Urinary bladder (tissue), 4 donors: ENCODE measurements around the gene OR2V2. TPM values are rescaled to one million over a fixed set of nuclear protein-coding genes. Genes with fewer than 3 reads are reported as not detected.
"Not testable (repeated sequence)": the region's sequence is repeated elsewhere in the genome, so short reads cannot be mapped to it uniquely, and the experiment has no call there.

Source experiments
- DNase-seq: peaks from one replicate; pipeline ENCODE4 v3.0.0-alpha.2; 2015; ENCODE audit errors: extremely low spot score
- H3K27ac ChIP-seq: one replicate; pipeline ENCODE4 v1.5.1; 2013; ENCODE audit warnings: low read depth, mild to moderate bottlenecking, moderate library complexity
- H3K36me3 ChIP-seq: one replicate; pipeline ENCODE4 v1.6.1; 2013; ENCODE audit warnings: mild to moderate bottlenecking, moderate library complexity; ENCODE audit not compliant: insufficient read depth
- H3K4me1 ChIP-seq: one replicate; pipeline ENCODE4 v1.6.1; 2013; ENCODE audit warnings: mild to moderate bottlenecking, moderate library complexity; ENCODE audit not compliant: insufficient read depth
- H3K4me3 ChIP-seq: one replicate; pipeline ENCODE4 v1.5.1; 2013; ENCODE audit warnings: low read depth, low read length
- WGBS: extraction: QIAGEN DNeasy Blood & Tissue Kit; methylation state at CpG from one replicate; pipeline ENCODE4 v1.1.7; 2013; 5-methylcytosine and 5-hydroxymethylcytosine counted together
- polyA plus RNA-seq: library from polyadenylated mRNA; stranded (reverse); fragments of 200-250 nt; gene quantifications from one replicate; pipeline ENCODE4 v1.2.3, GENCODE V29; 2013
- total RNA-seq: library from RNA; depleted of rRNA; stranded (reverse); fragments of >200 nt; gene quantifications from one replicate; pipeline ENCODE4 v1.2.3, GENCODE V29; 2014
- donor health status: healthy with polysubstance abuse.
- donor health status: healthy.

The OR2V2 gene
- total and polyA plus RNA-seq, 2 donors = not detected

DNA sequence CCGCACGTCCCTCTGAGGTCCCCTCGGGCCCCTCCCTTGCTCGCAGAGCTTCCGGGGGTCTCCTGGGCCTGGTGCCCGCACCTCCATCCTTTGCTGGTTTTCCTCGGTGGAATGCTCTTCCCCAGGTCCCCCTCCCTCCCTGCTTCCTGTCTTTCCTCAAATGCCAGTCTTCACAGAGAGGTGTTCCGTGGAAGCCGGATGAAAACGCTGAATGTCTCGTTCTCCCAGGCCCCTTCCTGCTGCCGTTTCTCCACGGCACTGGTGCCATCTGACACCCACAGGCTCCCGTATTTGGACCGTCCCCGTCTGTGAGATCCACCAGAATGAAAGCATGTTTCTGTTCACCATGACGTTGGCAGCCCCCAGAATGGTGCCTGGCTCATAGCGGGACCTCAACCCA is 20.5 kb upstream of the OR2V2 start:
- DNase-seq = no peak
- no peak overlapping the region for H3K4me3 ChIP-seq
- WGBS = 57% methylated on average over 18 of the region's 18 CpGs
- H3K36me3 ChIP-seq = no peaks in the 10 kb centered on the region
- no peaks in the 10 kb centered on the region for H3K4me1 ChIP-seq
- H3K27ac ChIP-seq = no peak overlapping the region

DNA sequence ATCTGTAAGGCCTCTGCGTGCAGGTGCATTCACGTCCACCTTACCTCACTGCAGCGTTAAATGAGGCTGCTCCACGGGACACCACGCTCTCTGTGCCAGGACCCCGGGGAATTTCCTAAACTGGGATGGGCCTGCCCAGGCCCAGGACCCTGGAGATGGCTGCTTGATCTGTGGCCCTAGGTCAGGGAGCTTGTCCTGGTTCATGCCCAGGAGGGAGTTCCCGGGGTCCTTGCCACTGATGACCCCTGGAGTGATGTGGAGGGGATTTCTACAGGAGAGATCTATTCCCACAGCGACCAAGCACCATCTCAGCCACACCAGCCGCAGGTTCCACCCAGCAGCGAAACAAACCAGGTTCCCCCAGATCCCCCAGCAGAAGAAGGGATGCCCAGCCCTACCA is 19.9 kb upstream of the OR2V2 start:
- no peak overlapping the region for H3K4me3 ChIP-seq
- 90% methylated on average over 10 of the region's 10 CpGs for WGBS
- no peak overlapping the region for H3K27ac ChIP-seq
- no peaks in the 10 kb centered on the region for H3K4me1 ChIP-seq
- no peak for DNase-seq
- no peaks in the 10 kb centered on the region for H3K36me3 ChIP-seq

DNA sequence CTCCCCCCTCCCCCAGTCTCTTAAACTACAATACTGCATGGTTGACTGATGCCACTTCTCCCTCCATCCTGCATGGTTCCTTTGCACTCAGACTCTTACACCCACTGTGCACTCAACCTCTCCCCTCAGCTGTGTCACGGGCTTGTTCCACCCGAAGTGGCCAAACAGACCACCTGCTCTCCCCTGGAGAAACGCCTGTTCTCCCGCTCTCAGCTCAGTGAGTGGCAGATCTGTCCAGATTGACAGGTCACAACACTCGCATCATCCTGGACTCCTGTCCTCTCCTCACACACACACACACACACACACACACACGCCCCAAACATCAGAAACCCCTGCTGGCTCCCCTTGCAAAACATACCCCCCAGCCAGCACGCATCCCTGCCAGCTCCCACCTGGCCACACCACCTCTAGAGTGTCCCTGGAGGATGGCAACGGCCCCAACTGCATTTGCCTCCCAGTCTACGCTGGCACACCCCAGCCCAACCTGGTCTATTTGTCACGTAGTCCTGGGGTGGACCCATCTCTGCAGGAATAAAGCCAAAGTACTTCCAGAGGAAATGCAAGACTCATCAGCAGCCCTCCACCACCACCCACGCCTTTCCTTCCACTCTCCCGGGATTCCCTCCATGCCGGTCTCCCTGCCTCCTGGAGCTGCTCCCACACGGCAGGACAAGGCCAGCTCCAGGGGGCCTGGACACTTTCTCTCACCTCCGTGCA is 19.3 kb upstream of the OR2V2 start:
- WGBS = 68% methylated on average over 15 of the region's 15 CpGs
- Histone ChIP-seq H3K4me1 (no peaks in the 10 kb centered on the region), H3K36me3 (no peaks in the 10 kb centered on the region), H3K4me3 (no peak overlapping the region), H3K27ac (no peak overlapping the region)
- DNase-seq = no peak

DNA sequence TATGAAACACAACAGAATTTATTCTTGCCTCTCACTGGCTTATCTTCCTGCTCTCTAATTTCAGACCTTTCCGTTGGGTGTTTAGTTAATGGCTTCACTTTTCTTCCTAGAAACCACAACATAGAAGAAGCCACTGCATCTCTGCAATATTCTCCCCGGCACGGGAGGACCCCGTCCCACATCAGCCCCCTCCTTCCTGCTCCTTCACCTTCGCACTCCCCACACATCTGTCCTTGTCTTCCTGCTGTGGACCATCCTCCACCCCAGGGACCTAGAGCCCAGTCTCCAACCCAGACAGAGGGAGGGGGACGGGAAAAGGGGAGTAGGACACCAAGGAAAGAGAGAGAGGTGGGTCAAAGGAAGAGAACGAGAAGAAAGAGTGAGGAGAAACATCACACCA is 17.8 kb upstream of the OR2V2 start:
- H3K4me1 ChIP-seq = no peaks in the 10 kb centered on the region
- no peak overlapping the region for H3K27ac ChIP-seq
- DNase-seq = no peak
- no peak overlapping the region for H3K4me3 ChIP-seq
- 52% methylated on average over 7 of the region's 7 CpGs for WGBS
- H3K36me3 ChIP-seq = no peaks in the 10 kb centered on the region

DNA sequence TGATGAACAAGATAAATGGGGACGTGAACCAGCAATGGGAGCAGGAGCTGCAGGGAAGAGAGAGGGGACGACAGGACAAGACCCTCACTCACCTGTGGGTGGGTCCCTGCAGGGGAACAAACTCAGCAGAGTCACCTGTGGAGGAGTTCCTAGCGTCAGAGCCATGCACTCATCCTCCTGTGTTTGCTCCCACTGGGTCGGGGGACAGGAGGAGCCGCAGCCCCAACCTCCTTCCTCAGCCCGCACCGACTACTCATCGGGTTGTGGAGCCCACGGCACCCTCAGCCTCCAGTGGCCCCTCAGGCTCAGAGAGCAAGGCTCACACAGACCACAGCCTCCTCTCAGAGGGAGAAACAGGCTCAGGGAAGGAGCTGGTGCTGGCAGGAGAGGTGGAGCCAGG is 17.3 kb upstream of the OR2V2 start:
- not testable (repeated sequence) for DNase-seq, H3K4me1 ChIP-seq, H3K27ac ChIP-seq, H3K36me3 ChIP-seq, H3K4me3 ChIP-seq
- 65% methylated on average over 9 of the region's 9 CpGs for WGBS

DNA sequence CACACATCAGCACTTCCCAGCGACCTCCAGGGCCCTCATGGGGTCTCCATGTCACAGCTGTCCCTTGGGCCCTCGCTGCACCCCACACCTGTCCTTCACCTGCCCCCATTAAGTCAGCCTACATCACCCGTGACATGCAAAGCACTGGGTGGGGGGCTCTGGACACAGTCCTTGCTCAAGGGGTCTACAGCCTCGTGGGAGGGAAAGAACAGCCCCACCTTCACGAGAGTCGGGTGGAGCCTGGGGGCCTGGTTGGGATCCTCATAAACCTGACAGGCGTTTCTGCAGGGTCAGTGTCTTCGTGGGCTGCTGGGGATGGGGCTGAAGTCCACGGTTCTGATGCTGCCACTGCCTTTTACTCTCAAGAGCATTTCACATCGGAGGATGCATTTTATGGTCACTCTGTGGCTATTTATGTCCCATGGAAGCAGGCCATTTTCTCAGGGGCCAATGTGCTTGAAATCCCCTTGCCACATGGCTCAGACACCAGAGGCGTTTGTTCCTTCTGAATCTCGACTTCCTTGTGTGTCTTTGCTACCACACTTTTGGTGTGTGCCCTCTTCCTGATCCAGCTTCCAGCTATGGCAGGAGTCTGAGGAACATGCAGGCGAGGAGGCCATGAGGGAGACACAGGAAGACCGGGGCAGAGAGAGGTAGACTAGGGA is 16.4 kb upstream of the OR2V2 start, which contains the start of gene OR2V1:
Gene OR2V1 (minus strand): TSS at position 338 of the 665 bp plus-strand sequence. CDS start 5,865 bp downstream, outside the sequence.
- H3K4me1 ChIP-seq = no peaks in the 10 kb centered on the region
- H3K4me3 ChIP-seq = no peak within 1 kb of the TSS
- DNase-seq = no peak
- H3K27ac ChIP-seq = no peak within 1 kb of the TSS
- H3K36me3 ChIP-seq = no peaks in the 10 kb centered on the region
- WGBS = 60% methylated on average over 14 of the region's 14 CpGs

DNA sequence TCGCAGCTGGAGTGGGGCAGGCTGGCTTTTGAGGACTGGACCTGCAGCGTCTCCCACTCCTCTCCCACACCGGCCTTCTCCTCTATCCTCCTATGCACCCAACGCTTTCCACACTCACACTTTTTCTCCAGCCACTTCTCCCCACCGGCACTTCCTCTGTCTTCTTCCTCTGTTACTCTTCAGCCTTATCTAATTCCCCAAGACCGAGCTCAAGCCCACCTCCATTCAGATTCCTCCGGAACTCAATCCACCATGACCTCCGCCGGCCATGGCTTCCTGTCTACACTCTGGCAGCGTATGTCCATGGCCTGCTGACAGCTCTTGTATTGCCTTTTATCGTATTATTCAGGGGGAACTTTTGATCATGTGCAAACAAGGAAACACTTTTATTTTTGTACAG is 15.9 kb upstream of the OR2V2 start:
- no peak for DNase-seq
- WGBS = 77% methylated on average over 11 of the region's 11 CpGs

DNA sequence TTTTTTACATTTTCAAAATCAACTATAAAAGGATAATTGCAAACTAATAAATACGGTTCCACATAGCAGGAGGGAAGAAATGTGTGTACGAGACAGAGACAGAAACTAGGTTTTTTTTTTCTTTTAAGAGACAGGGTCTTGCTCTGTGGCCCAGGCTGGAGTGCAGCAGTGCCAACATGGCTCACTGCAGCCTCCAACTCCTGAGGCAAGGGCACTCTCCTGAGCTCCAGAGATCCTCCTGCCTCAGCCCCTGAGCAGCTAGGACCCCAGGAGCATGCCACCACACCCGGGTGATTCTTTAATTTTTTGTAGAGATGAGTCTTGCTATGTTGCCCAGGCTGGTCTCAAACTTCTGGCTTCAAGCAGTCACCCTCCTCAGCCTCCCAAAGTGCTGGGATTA is 14.3 kb upstream of the OR2V2 start:
- WGBS = 80% methylated on average over 3 of the region's 3 CpGs
- H3K27ac ChIP-seq = no peak overlapping the region
- no peak for DNase-seq
- H3K4me1 ChIP-seq = no peaks in the 10 kb centered on the region
- no peak overlapping the region for H3K4me3 ChIP-seq
- no peaks in the 10 kb centered on the region for H3K36me3 ChIP-seq

More for the DNA sequence above, 15.9 kb upstream of the OR2V2 start:
- H3K4me3 ChIP-seq = no peak overlapping the region
- H3K36me3 ChIP-seq = no peaks in the 10 kb centered on the region
- H3K4me1 ChIP-seq = no peaks in the 10 kb centered on the region
- no peak overlapping the region for H3K27ac ChIP-seq

DNA sequence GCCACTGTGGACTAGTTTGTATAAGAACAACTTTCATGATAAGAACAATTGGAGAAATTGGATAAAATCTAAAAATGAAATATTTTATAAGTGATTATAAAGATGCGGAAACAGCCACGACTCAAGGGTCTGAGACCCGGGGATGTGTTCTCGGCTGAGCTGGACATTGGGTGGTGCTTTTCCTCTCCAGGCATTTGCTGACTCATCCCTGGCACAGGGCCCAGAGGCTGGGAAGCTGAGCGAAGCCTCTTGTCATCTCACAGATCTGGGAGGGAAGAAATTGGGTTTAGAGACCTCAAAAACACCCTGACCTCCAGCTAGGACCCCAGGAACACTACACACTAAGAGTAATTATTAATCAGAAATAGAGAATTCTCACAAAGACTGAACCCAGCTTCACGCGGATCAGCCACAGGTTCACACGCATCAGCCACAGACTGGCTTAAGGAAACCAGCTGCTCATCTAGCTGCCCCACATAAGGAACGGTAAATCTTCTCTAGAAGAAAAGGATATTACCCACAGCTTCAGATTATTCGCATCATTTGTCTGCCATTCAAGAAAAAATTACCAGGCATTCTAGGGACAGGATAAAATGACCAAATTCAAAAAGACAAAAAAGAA is 13.7 kb upstream of the OR2V2 start:
- Histone ChIP-seq H3K4me3 (no peak overlapping the region), H3K4me1 (no peaks in the 10 kb centered on the region), H3K36me3 (no peaks in the 10 kb centered on the region), H3K27ac (no peak overlapping the region)
- 66% methylated on average over 10 of the region's 10 CpGs for WGBS
- DNase-seq = no peak

DNA sequence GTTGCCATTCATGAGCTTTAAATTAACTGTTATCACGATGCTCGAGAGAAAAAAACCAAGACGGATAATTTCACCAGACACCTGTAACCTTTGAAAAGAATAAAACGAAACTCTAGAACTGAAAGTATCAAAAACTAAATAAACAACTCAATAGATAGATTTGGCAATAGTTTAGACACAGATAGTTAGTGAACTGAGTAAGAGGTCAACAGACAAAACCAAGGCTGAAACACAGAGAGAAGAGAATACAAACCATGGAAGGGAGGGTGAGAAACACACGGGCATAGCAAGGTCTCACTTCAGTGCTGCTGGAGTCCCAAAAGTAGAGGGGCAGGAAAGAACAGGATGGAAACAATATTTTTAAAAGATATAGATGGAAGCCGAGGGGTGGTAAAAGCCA is 13.1 kb upstream of the OR2V2 start:
- no peaks in the 10 kb centered on the region for H3K4me1 ChIP-seq
- no peaks in the 10 kb centered on the region for H3K36me3 ChIP-seq
- no peak overlapping the region for H3K4me3 ChIP-seq
- WGBS = 83% methylated on average over 6 of the region's 6 CpGs
- DNase-seq = no peak
- H3K27ac ChIP-seq = no peak overlapping the region

DNA sequence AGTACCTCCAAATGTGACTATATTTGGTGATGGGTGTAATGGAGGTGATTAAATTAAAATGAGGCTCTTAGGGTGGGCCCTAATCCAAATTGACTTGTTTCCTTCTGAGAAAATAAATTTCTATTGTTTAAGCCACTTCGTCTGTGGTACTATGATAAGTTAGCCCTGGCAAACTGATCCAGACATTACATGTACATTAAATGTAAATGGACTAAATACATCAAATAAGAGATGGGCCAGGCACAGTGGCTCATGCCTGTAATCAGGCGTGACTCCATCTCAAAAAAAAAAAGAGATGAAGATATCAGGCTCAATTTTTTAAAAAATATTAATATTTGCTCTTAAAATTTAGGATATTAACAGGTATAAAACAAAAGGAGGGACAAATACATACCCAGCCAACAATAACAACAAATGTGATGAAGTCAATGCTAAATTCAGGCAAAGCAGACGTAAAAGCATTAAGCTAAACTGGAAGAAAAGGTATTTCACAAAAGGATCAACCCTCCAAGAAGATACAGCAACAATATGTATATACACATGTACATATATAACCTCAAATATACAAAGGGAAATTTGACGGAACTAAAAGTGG is 10.9 kb upstream of the OR2V2 start:
- Histone ChIP-seq H3K36me3 (no peaks in the 10 kb centered on the region), H3K4me1 (no peaks in the 10 kb centered on the region), H3K4me3 (no peak overlapping the region), H3K27ac (no peak overlapping the region)
- no peak for DNase-seq
- 86% methylated on average over 4 of the region's 4 CpGs for WGBS

DNA sequence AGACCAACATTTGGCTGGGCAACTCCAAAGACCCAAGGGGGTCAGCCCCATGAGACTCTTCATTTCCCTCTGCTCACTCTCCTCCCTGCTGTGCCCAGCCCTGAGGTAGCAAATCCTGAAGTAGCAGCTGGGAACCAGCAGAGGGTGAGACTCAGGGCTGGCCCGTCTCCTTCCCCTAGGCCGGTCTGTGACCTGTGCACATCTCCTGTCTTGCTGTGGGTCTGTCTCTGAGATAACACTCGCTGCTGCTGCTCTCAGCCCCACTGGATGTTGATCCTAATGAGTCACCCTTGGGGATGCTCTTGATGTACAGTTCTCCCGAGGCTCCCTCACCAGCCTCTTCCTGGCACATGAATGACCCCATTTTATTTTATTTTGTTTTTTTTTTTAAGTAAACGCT is 9.1 kb upstream of the OR2V2 start:
- 57% methylated on average over 5 of the region's 5 CpGs for WGBS
- Histone ChIP-seq H3K4me3 (no peak overlapping the region), H3K4me1 (no peaks in the 10 kb centered on the region), H3K36me3 (no peaks in the 10 kb centered on the region), H3K27ac (no peak overlapping the region)
- DNase-seq = no peak

DNA sequence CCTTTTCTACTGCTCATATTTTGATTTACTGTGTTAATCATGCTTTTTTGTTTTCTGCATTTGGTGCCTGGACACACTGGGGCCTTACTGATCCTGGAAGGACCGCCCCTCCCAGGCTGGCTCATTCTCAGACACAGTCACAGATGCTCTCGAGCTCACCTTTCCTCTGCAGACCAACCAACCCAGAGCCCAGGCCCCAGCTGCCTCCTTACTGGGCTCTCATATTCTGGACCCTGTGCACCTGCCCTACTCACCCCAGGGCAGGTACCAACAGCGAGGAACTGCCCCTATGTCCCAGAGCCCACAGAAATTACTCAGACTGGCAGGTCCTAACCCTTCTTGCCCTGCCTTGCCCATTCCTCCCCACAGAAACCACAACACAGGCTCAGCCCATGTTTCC is 6.6 kb upstream of the OR2V2 start:
- no peak for DNase-seq
- no peak overlapping the region for H3K27ac ChIP-seq
- no peak overlapping the region for H3K4me3 ChIP-seq
- no peaks in the 10 kb centered on the region for H3K36me3 ChIP-seq
- no peaks in the 10 kb centered on the region for H3K4me1 ChIP-seq
- 73% methylated on average over 3 of the region's 3 CpGs for WGBS

DNA sequence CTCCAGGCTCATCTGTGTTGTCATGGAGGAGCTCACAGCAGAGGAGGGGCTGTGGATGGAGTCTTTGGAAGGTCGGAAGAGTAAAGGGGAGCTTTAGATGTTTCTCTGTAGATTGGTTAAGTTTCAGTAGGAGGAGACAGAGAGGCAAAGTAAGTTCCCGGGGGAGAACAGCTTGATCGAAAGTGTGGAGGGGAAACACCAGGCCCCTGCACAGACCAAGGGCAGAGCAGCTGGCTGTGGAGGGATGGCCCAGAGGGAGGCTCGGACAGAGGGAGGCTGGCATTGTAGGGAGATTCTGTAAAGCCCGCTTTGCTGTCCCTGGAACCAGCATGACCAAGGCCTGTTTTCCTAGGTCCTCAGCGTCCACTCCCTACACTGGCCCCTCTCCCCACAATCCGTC is 5.3 kb upstream of the OR2V2 start:
- WGBS = 73% methylated on average over 7 of the region's 7 CpGs

More for the DNA sequence above, 5.3 kb upstream of the OR2V2 start:
- DNase-seq = no peak
- no peak overlapping the region for H3K4me3 ChIP-seq
- no peaks in the 10 kb centered on the region for H3K36me3 ChIP-seq
- H3K4me1 ChIP-seq = no peaks in the 10 kb centered on the region
- H3K27ac ChIP-seq = no peak overlapping the region
